GM23248 (cell line): ENCODE measurements around the gene EPS8. TPM values are rescaled to one million over a fixed set of nuclear protein-coding genes. Genes with fewer than 3 reads are reported as not detected.

Experiments used
- DNase-seq: peaks from one replicate; pipeline ENCODE4 v3.0.0-alpha.2; 2015
- H2AFZ ChIP-seq: fragments of 200-600 bp; sonication (generic); 2 replicates; pipeline ENCODE4 v1.6.1; 2016; ENCODE audit warnings: antibody characterized with exemption
- H3F3A ChIP-seq: fragments of 200-600 bp; sonication (generic); 2 replicates; pipeline ENCODE4 v1.6.1; 2016; ENCODE audit warnings: mild to moderate bottlenecking, antibody characterized with exemption, mixed run types; ENCODE audit not compliant: insufficient read depth
- H3K27ac ChIP-seq: fragments of 200-600 bp; sonication (generic); 2 replicates; pipeline ENCODE4 v1.5.1; 2016; ENCODE audit warnings: mild to moderate bottlenecking
- H3K27me3 ChIP-seq: fragments of 200-600 bp; sonication (generic); replicated peaks from 2 replicates; pipeline ENCODE4 v1.6.1; 2016; ENCODE audit warnings: mild to moderate bottlenecking; ENCODE audit not compliant: insufficient read depth
- H3K36me3 ChIP-seq: fragments of 200-600 bp; sonication (generic); 2 replicates; pipeline ENCODE4 v1.6.1; 2016; ENCODE audit warnings: low read depth, mild to moderate bottlenecking
- H3K4me1 ChIP-seq: fragments of 200-600 bp; sonication (generic); 2 replicates; pipeline ENCODE4 v1.6.1; 2016; ENCODE audit warnings: mild to moderate bottlenecking; ENCODE audit not compliant: insufficient read depth
- H3K4me2 ChIP-seq: fragments of 200-600 bp; sonication (generic); one replicate; pipeline ENCODE4 v1.6.1; 2016; ENCODE audit warnings: mild to moderate bottlenecking; ENCODE audit not compliant: unreplicated experiment
- H3K4me3 ChIP-seq: fragments of 200-600 bp; sonication (generic); 2 replicates; pipeline ENCODE4 v1.5.1; 2016; ENCODE audit warnings: mild to moderate bottlenecking
- H3K79me2 ChIP-seq: fragments of 200-600 bp; sonication (generic); 2 replicates; pipeline ENCODE4 v1.6.1; 2016; ENCODE audit warnings: mild to moderate bottlenecking; ENCODE audit not compliant: insufficient read depth
- H3K9ac ChIP-seq: fragments of 200-600 bp; sonication (generic); 2 replicates; pipeline ENCODE4 v1.6.1; 2016; ENCODE audit warnings: mild to moderate bottlenecking
- H3K9me2 ChIP-seq: fragments of 200-600 bp; sonication (generic); 2 replicates; pipeline ENCODE4 v1.6.1; 2016; ENCODE audit warnings: mixed run types, mild to moderate bottlenecking, moderate library complexity; ENCODE audit not compliant: insufficient read depth
- H3K9me3 ChIP-seq: fragments of 200-600 bp; sonication (generic); one replicate; pipeline ENCODE4 v1.6.1; 2017; ENCODE audit warnings: low read depth
- H4K20me1 ChIP-seq: fragments of 200-600 bp; sonication (generic); 2 replicates; pipeline ENCODE4 v1.6.0; 2016; ENCODE audit not compliant: insufficient read depth
- EZH2 ChIP-seq: fragments of 200-600 bp; sonication (generic); IDR thresholded peaks from 2 replicates; pipeline ENCODE4 v1.6.1; 2018; ENCODE audit warnings: antibody characterized with exemption, mild to moderate bottlenecking; ENCODE audit not compliant: insufficient read depth, poor library complexity, severe bottlenecking
- EZH2phosphoT487 ChIP-seq: fragments of 200-600 bp; sonication (generic); IDR thresholded peaks from 2 replicates; pipeline ENCODE4 v1.6.1; 2018; ENCODE audit warnings: antibody characterized with exemption, moderate library complexity, mild to moderate bottlenecking, low read depth; ENCODE audit not compliant: insufficient read depth
- WGBS, 2 experiments: methylation state at CpG; one replicate each; pipeline ENCODE4 v1.1.6; 2015 to 2017; ENCODE audit warnings: low lambda C conversion rate in 2 of 2, low coverage in 1 of 2; ENCODE audit errors: missing lambda C conversion rate in 2 of 2; 5-methylcytosine and 5-hydroxymethylcytosine counted together
- in situ Hi-C: fragments of 300-500 bp; cut with MboI; formaldehyde crosslinking; loops from 2 replicates; pipeline ENCODE4 v1.15.0; 2020
- polyA plus RNA-seq: library from polyadenylated mRNA; unstranded; fragments of >200 nt; fragmentation: Nextera tagmentation; extraction: Ambion mirVana; gene quantifications from 2 replicates; pipeline ENCODE4 v1.2.1, GENCODE V29; 2016
- total RNA-seq: library from RNA; depleted of rRNA; stranded (reverse); fragments of >200 nt; shearing (Covaris generic); gene quantifications from 2 replicates; pipeline ENCODE4 v1.2.3, GENCODE V29; 2014

EPS8 gene
- total and polyA plus RNA-seq, 2 experiments from 2014 or later, result 103 to 107 TPM

- WGBS, 2 experiments, result 17 to 18% methylated on average over 2 of the region's 2 CpGs
- Histone ChIP-seq H3K9me2 (no peaks in the 10 kb centered on the region), H3K4me3 (no peak overlapping the region), H3K9me3 (no peaks in the 10 kb centered on the region), H2AFZ (no peak overlapping the region), H3K4me1 (peaks cover 9% of the 10 kb centered on the region), H3K36me3 (peaks cover 73% of the 10 kb centered on the region), H3K4me2 (no peak overlapping the region), H3K79me2 (0 out of 2 replicates have a peak, but pooled peaks cover 26% of the 10 kb centered on the region), H3K27me3 (no peaks in the 10 kb centered on the region), H3F3A (no peaks in the 10 kb centered on the region; the same call in 1 of the 2 replicates), H3K27ac (no peak overlapping the region), H4K20me1 (no peaks in the 10 kb centered on the region), H3K9ac (no peak overlapping the region)
- in situ Hi-C loops, result no loop called here
- TF ChIP-seq EZH2phosphoT487, result no peak
- no peak for TF ChIP-seq EZH2
- DNase-seq, result no peak
Observed at GRCh38 chr12:15651371-15651770, 137.8 kb downstream of the EPS8 start.

- DNase-seq, result no peak
- H3K4me1 ChIP-seq, result peaks cover 9% of the 10 kb centered on the region
Observed at GRCh38 chr12:15650399-15651128, 138.6 kb downstream of the EPS8 start.

GRCh38 chr12:15649347-15649746 lies 139.8 kb downstream of the EPS8 start:
- Histone ChIP-seq H3K4me3 (no peak overlapping the region), H3K27ac (peak overlapping the region; percentile 21; the same call in 1 of the 2 replicates)
- in situ Hi-C loops, result no loop called here

More at GRCh38 chr12:15650399-15651128, 138.6 kb downstream of the EPS8 start:
- H3K4me3 ChIP-seq, result no peak overlapping the region
- no peak for TF ChIP-seq EZH2
- TF ChIP-seq EZH2phosphoT487, result no peak
- no peaks in the 10 kb centered on the region; the same call in 1 of the 2 replicates for H3F3A ChIP-seq
- no peaks in the 10 kb centered on the region for H4K20me1 ChIP-seq
- H3K9me3 ChIP-seq, result no peaks in the 10 kb centered on the region
- peaks cover 26% of the 10 kb centered on the region; the same call in 1 of the 2 replicates for H3K79me2 ChIP-seq
- peaks cover 72% of the 10 kb centered on the region for H3K36me3 ChIP-seq
- in situ Hi-C loops, result no loop called here
- no peak overlapping the region for H2AFZ ChIP-seq
- no peaks in the 10 kb centered on the region for H3K9me2 ChIP-seq
- no peak overlapping the region for H3K9ac ChIP-seq
- H3K27ac ChIP-seq, result no peak overlapping the region
- H3K27me3 ChIP-seq, result no peaks in the 10 kb centered on the region
- H3K4me2 ChIP-seq, result no peak overlapping the region
- WGBS, 2 experiments, result 81 to 88% methylated on average over 6 of the region's 6 CpGs

GRCh38 chr12:15648558-15648957 lies 140.6 kb downstream of the EPS8 start:
- H3K27ac ChIP-seq, result no peak overlapping the region
- peaks cover 15% of the 10 kb centered on the region for H3K4me1 ChIP-seq
- no peaks in the 10 kb centered on the region for H3K9me3 ChIP-seq
- DNase-seq, result peak; percentile 20
- no peak overlapping the region for H2AFZ ChIP-seq
- TF ChIP-seq EZH2phosphoT487 (no peak), EZH2 (no peak)
- H3K79me2 ChIP-seq, result peaks cover 26% of the 10 kb centered on the region; the same call in 1 of the 2 replicates
- H3K9me2 ChIP-seq, result no peaks in the 10 kb centered on the region
- H3K36me3 ChIP-seq, result peaks cover 57% of the 10 kb centered on the region
- no peaks in the 10 kb centered on the region for H3K27me3 ChIP-seq
- no peak overlapping the region for H3K9ac ChIP-seq
- H3F3A ChIP-seq, result no peaks in the 10 kb centered on the region; the same call in 1 of the 2 replicates
- 68 to 69% methylated on average over 1 of the region's 1 CpG for WGBS, 2 experiments
- no peak overlapping the region for H3K4me2 ChIP-seq
- H3K4me3 ChIP-seq, result no peak overlapping the region
- in situ Hi-C loops, result no loop called here
- H4K20me1 ChIP-seq, result no peaks in the 10 kb centered on the region

More at GRCh38 chr12:15649347-15649746, 139.8 kb downstream of the EPS8 start:
- TF ChIP-seq EZH2 (no peak), EZH2phosphoT487 (no peak)
- 57 to 70% methylated on average over 1 of the region's 1 CpG for WGBS, 2 experiments
- Histone ChIP-seq H3K4me1 (peaks cover 15% of the 10 kb centered on the region), H3K9me3 (no peaks in the 10 kb centered on the region), H3K79me2 (peaks cover 26% of the 10 kb centered on the region; the same call in 1 of the 2 replicates), H3K27me3 (no peaks in the 10 kb centered on the region), H3K9ac (no peak overlapping the region), H2AFZ (no peak overlapping the region), H3K36me3 (peaks cover 62% of the 10 kb centered on the region), H3F3A (no peaks in the 10 kb centered on the region; the same call in 1 of the 2 replicates), H4K20me1 (no peaks in the 10 kb centered on the region), H3K4me2 (no peak overlapping the region), H3K9me2 (no peaks in the 10 kb centered on the region)
- DNase-seq, result peak; percentile 43
